Activated CD8-positive, alpha-beta T cell treated with anti-CD3 and anti-CD28 coated beads, Interleukin-2, amount 10 ng/mL, durations not matched to agents 7 days and 5 days (primary cell): Measurements from ENCODE around the gene TMEM235. TPM values are rescaled to one million over a fixed set of nuclear protein-coding genes. Genes with fewer than 3 reads are reported as not detected.

Source experiments
- ATAC-seq: fragments of 150-1000 bp; cut with Tn5 transposase; one replicate; pipeline ENCODE4 v1.10.0; 2021; ENCODE audit warnings: moderate library complexity
- CTCF ChIA-PET: fragments of 350-600 bp; sonication (Branson Sonifier 250); formaldehyde crosslinking; loops from one replicate; lab custom pipeline; 2021; ENCODE audit warnings: antibody characterized with exemption; lab: Charles Lee
- POLR2A ChIA-PET: fragments of 350-600 bp; sonication (Branson Sonifier 250); formaldehyde crosslinking; loops from one replicate; lab custom pipeline; 2021; ENCODE audit warnings: antibody characterized with exemption; lab: Charles Lee
- DNase-seq: peaks from one replicate; pipeline ENCODE4 v3.0.0-alpha.2; 2020
- H3K27ac Mint-ChIP-seq: one replicate; pipeline ENCODE4 v1.8.0; 2021; ENCODE audit warnings: mild to moderate bottlenecking, mixed read lengths
- H3K27me3 Mint-ChIP-seq: one replicate; pipeline ENCODE4 v1.8.0; 2021; ENCODE audit warnings: low read depth, mixed read lengths
- H3K36me3 Mint-ChIP-seq: one replicate; pipeline ENCODE4 v1.8.0; 2021; ENCODE audit warnings: low read depth, mixed read lengths
- H3K4me1 Mint-ChIP-seq: one replicate; pipeline ENCODE4 v1.8.0; 2021; ENCODE audit warnings: low read depth, mixed read lengths
- H3K4me3 Mint-ChIP-seq: one replicate; pipeline ENCODE4 v1.8.0; 2021; ENCODE audit warnings: mild to moderate bottlenecking, mixed read lengths
- H3K9me3 Mint-ChIP-seq: one replicate; pipeline ENCODE4 v1.8.0; 2022; ENCODE audit warnings: mixed read lengths; ENCODE audit not compliant: insufficient read depth
- total RNA-seq, 2 experiments: library from RNA; stranded (reverse); gene quantifications; one replicate each; pipeline ENCODE4 v1.2.3, GENCODE V29; 2021

TMEM235 gene
- total RNA-seq, 2 experiments from 2014 or later: not detected

DNA sequence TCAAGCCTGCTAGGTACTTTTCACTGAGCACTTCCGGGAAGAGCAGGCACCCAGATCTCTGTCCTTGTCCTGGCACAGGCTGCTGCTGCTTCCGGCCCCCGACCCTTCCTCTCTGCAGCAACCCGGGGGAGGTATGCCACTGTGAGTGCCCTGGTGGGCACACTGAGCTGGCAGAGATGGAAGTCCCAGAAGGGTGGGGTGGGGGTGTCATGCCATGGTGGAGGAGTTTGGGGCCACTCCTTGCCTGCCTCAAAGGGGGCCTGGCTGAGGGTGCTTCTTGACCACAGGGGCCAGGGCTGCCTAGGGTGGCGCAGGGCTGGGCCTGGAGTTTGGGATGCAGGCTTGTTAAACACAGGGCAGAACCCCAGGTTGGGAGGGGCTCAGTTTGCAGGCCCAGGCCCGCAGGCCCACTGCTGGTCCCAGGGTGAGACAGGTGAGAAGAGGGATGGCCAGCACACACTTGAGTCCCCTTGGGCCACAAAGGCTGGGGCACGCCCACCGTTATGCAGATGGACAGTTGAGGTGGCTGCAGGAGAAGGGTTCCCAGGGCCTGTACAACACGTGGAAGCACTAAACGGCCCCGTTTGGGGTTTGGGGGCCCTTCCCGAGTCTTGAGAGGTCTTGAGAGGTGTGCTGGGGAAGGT lies 8.7 kb downstream of the TMEM235 start:
- CTCF ChIA-PET: no interaction called here

DNA sequence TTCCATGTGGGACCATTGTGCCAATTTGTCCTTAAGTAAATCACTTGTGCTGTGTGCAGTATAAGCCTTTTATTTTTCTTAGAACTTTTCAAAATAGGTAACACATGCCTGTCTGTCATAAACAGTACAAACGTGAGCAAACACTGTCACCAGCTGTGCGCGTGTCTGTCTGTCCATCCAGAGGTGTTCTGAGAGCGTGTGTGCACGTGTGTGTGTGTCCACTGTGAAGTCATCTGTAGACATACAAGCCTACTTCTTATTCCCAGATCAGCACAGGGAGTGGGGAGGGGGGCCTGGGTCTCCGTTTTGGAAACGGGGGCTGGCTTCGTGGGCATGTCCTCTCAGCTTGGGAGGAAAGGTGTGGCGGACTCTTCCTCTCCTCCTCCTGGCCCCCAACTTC lies 9.4 kb downstream of the TMEM235 start:
- H3K4me1 Mint-ChIP-seq: peaks cover 9% of the 10 kb centered on the region
- no peak overlapping the region for H3K4me3 Mint-ChIP-seq
- H3K9me3 Mint-ChIP-seq: no peaks in the 10 kb centered on the region
- ChIA-PET POLR2A (no interaction called here), CTCF (no interaction called here)
- H3K36me3 Mint-ChIP-seq: no peaks in the 10 kb centered on the region
- ATAC-seq: no peak
- H3K27ac Mint-ChIP-seq: no peak overlapping the region
- peaks cover 3% of the 10 kb centered on the region for H3K27me3 Mint-ChIP-seq
- DNase-seq: no peak

More for the DNA sequence above, 8.7 kb downstream of the TMEM235 start:
- POLR2A ChIA-PET: no interaction called here
- no peaks in the 10 kb centered on the region for H3K36me3 Mint-ChIP-seq
- no peak overlapping the region for H3K27ac Mint-ChIP-seq
- peaks cover 9% of the 10 kb centered on the region for H3K4me1 Mint-ChIP-seq
- DNase-seq (no peak), ATAC-seq (no peak)
- no peaks in the 10 kb centered on the region for H3K27me3 Mint-ChIP-seq
- no peak overlapping the region for H3K4me3 Mint-ChIP-seq
- H3K9me3 Mint-ChIP-seq: no peaks in the 10 kb centered on the region

DNA sequence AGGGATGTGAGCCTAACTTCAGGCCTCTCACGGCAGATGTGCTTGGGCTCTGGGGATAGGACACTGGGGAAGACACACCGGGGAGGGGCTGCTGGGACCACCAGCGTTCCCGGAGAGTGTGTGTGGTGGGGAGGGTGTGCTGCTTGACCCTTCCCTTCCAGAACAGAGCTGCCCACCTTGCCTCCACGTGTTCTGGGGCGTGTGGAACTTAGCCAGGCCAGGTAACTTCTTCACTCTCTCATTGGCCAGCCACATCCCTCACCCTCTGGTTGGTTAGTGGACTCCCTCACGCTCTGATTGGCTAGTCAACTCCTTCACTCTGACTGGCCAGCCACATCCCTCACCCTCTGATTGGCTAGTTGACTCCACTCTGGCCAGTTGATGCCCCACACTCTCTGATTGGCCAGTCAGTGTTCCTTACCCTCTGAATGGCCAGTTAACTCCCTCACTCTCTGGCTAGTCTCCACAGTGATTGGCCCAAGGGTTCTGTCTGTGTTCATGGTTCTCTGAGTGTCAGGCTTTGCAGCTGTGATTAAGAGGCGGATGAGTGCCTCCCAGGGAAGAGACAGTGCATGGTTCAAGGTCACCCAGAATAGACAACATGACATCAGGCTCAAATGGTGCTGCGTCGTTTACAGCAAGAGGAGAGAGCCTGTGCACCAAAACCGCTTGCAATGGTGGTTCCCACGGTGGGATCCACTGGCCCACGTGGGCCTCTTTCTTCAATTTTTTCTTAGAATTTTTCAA lies 10.0 kb downstream of the TMEM235 start:
- ATAC-seq: no peak
- peaks cover 3% of the 10 kb centered on the region for H3K27me3 Mint-ChIP-seq
- H3K36me3 Mint-ChIP-seq: no peaks in the 10 kb centered on the region
- ChIA-PET CTCF (interaction anchor here (2.1 kb wide), 1 partner anchor 10 kb away, joined by 12 read pairs; no protein-coding TSS in a partner anchor), POLR2A (no interaction called here)
- H3K4me3 Mint-ChIP-seq: no peak overlapping the region
- no peak overlapping the region for H3K27ac Mint-ChIP-seq
- DNase-seq: no peak
- H3K4me1 Mint-ChIP-seq: peaks cover 9% of the 10 kb centered on the region
- no peaks in the 10 kb centered on the region for H3K9me3 Mint-ChIP-seq

DNA sequence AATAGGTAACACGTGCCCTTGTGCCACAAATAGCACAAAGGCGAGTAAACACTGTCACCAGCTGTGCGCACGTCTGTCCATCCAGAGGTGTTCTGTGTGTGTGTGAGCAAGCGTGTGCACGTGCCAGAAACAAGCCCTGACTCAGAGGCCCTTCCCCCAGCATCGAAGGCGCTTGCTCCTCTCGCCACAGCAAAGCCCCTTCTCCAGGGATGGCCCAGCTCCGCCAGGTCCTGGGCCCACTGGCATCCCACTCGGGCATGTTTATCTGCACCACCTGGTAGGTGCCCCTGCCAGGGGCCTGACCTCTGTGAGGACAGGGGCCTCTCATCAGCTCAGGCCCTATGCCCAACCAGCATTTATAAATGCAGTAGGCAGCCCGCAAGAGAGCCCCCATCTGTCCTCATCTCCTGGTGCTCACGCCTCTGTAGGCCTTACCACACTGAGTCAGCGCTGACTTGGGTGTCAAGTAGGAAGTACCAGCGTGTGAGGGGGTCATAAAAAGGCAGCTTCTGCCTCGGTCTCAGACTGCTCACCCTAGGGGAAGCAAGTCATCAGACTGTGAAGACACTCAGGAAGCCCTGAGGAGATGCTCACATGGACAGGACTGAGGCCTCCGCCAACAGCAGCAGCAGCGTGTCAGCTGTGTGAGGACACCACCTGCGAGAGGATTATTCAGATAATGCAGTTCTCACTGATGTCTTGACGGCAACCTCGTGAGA lies 10.8 kb downstream of the TMEM235 start:
- Mint-ChIP-seq H3K4me1 (peaks cover 9% of the 10 kb centered on the region), H3K9me3 (no peaks in the 10 kb centered on the region), H3K27ac (no peak overlapping the region), H3K4me3 (no peak overlapping the region), H3K27me3 (peaks cover 8% of the 10 kb centered on the region), H3K36me3 (no peaks in the 10 kb centered on the region)
- ATAC-seq: peak; percentile 38
- ChIA-PET POLR2A (interaction anchor here (0.6 kb wide), 1 partner anchor 382 kb away, joined by 3 read pairs; no protein-coding TSS in a partner anchor), CTCF (interaction anchor here (0.8 to 2.1 kb wide), 3 partner anchors 9 to 180 kb away, joined by 3 to 12 read pairs (median 4); no protein-coding TSS in a partner anchor)
- no peak for DNase-seq

DNA sequence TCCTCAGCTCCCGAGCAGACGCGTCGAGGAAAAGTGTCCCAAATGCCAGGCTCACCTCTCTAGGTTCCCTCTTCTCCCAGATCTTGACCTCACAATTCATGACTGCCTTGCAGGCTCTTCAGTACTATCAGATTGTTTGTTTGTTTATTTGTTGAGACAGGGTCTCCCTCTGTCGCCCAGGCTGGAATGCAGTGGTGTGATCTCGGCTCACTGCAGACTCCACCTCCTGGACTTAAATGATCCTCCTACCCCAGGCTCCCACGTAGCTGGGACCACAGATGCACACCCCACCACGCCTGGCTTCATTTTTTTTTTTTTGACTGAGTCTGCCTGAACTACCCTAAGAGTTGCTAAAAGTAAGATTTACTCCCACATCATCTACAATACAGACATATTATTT lies 15.9 kb downstream of the TMEM235 start:
- H3K27ac Mint-ChIP-seq: no peak overlapping the region
- H3K4me1 Mint-ChIP-seq: peaks cover 25% of the 10 kb centered on the region
- DNase-seq (no peak), ATAC-seq (no peak)
- POLR2A ChIA-PET: no interaction called here
- no peak overlapping the region for H3K4me3 Mint-ChIP-seq
- H3K36me3 Mint-ChIP-seq: no peaks in the 10 kb centered on the region
- CTCF ChIA-PET: interaction anchor here (0.7 kb wide), 1 partner anchor 162 kb away, joined by 3 read pairs; no protein-coding TSS in a partner anchor
- no peaks in the 10 kb centered on the region for H3K9me3 Mint-ChIP-seq
- peaks cover 16% of the 10 kb centered on the region for H3K27me3 Mint-ChIP-seq

DNA sequence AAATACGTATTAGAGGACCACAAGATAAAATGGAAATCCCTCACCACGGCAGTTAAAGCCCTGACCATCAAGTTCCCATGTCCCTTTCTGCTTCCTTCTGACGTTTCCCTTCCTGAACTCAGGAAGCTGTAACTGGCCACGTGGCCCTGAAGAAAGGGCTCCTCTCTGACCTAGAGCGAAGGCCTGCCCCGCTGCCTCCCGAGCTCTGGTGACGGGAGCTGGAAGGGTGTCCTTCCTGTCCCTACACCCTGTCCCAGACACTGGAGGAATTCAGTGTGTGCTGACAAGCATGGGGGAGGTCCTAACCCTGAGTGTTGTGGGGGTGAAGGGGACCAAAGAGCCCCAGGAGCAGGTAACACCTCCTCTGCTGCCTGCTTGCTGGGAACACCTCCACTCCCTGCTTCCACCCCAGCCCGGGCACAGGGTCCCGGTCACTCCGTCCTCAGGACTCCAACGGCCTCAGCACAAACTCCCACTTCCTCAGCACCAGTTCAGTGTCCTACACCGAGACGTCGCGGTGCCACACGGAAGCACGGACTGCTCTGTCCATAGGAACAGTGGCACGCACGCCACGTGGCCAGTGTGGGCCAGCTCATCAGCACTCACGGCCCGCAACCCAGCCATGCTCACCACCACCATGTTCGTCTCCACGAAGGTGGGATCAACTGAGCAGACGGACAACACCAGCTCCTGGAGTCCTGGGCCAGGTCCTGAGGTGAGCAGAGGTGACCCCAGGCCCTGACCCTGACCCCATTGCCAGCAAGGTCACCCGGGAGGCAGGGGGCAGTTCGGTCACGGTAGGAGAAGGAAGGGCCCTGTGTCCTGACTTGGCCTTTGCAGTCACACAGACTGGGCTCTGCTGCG lies 16.9 kb downstream of the TMEM235 start:
- no peak for DNase-seq
- no peaks in the 10 kb centered on the region for H3K9me3 Mint-ChIP-seq
- POLR2A ChIA-PET: no interaction called here

DNA sequence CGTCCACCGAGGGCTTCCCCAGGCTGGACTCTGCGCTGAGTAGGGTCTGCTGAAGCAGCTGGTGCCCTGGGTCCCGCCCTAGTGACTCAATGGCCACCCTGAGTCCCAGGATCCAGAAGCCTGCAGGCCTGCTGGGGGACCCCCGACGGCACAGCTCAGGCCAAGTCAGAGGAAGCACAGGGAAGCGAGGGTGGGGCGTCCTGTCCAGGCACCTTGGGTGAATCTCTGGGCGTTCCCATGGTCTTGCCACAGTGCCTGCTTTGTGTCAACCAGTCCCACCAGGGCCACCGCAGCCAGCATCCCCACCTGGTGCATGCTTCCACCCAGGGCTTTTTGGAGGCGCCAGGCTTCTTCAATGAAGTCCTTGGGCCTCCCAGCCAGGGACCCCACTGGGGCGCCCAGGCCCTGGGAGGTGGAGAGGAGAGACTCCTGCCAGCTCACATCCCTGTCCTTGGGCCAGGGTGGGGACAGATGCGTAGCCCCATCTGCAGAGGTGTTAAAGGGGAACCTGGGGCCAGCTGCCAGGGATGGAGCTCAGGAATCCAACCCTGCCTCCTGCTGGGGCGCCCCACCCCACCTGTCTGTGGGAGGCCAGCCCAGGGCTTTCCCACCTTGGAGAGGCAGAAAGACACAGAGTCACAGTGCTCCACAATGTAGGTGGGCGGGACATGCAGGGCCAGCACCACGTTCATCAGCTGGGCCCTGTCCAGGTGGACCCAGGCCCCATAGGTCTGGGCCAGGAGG lies 17.8 kb downstream of the TMEM235 start:
- ChIA-PET POLR2A (no interaction called here), CTCF (interaction anchor here (0.6 to 4.3 kb wide), 11 partner anchors 10 to 202 kb away, joined by 3 to 54 read pairs (median 4); no protein-coding TSS in a partner anchor)
- peaks cover 30% of the 10 kb centered on the region for H3K4me1 Mint-ChIP-seq
- H3K27ac Mint-ChIP-seq: no peak overlapping the region
- DNase-seq: no peak
- peaks cover 16% of the 10 kb centered on the region for H3K27me3 Mint-ChIP-seq
- H3K36me3 Mint-ChIP-seq: no peaks in the 10 kb centered on the region
- no peak for ATAC-seq
- no peak overlapping the region for H3K4me3 Mint-ChIP-seq
- no peaks in the 10 kb centered on the region for H3K9me3 Mint-ChIP-seq

More for the DNA sequence above, 16.9 kb downstream of the TMEM235 start:
- Mint-ChIP-seq H3K27me3 (peaks cover 16% of the 10 kb centered on the region), H3K36me3 (no peaks in the 10 kb centered on the region), H3K4me1 (peaks cover 27% of the 10 kb centered on the region), H3K4me3 (no peak overlapping the region), H3K27ac (no peak overlapping the region)
- ATAC-seq: no peak
- CTCF ChIA-PET: interaction anchor here (0.6 to 4.3 kb wide), 3 partner anchors 23 to 174 kb away, joined by 3 to 54 read pairs (median 3); no protein-coding TSS in a partner anchor

DNA sequence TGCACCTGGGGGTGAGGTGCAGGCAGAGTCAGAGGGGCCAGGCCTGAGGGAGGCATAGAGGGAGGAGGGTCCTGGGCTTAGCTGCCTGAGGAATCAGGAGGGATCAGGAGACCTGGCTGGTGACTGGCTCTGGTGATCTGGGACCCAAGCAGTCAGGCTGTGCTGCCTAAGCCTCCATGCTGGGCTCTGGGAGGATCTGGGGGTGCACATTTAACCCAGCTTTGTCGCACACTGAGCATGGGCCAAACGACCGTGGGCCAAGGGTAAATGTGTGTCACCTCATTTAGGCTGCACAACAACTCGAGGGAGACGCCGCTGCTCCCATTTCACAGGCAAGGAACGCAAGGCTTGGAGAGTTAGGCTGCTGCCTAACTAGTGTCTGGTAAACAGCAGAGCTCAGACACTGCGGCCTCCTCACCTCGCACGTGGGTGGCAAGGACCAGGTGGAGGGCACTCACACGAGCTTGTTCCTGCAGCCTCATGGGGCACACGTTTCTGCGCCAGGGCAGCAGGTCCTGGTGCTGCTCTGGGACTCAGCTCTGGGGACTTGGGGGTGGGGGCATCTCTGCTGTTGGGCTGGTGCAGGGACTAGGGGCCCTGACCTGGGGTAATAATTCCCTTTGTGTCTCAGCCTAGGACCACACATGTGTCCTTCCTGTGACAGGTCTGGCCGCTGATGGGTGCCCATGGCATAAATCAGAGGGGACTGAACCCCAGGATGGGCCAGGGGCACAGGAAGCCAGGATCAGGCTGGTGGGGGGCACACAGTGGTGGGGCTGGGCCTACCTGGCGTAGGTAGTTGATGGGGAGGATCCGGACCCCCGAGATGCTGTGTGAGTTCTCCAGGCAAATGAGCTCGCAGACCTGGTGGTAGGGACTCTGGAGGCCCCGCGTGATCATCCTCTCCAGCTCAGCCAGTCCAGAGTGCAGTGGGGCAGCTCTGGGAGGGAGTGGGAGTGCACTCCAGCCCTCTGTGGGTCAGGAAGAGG lies 18.7 kb downstream of the TMEM235 start:
- CTCF ChIA-PET: interaction anchor here (0.6 to 4.3 kb wide), 29 partner anchors 8 to 536 kb away, joined by 3 to 54 read pairs (median 4); partner anchors contain the start of gene TMC8
- Mint-ChIP-seq H3K36me3 (no peaks in the 10 kb centered on the region), H3K4me1 (peaks cover 32% of the 10 kb centered on the region), H3K27ac (no peak overlapping the region), H3K9me3 (no peaks in the 10 kb centered on the region), H3K27me3 (peaks cover 16% of the 10 kb centered on the region), H3K4me3 (no peak overlapping the region)
- no peak for ATAC-seq
- POLR2A ChIA-PET: no interaction called here
- no peak for DNase-seq

DNA sequence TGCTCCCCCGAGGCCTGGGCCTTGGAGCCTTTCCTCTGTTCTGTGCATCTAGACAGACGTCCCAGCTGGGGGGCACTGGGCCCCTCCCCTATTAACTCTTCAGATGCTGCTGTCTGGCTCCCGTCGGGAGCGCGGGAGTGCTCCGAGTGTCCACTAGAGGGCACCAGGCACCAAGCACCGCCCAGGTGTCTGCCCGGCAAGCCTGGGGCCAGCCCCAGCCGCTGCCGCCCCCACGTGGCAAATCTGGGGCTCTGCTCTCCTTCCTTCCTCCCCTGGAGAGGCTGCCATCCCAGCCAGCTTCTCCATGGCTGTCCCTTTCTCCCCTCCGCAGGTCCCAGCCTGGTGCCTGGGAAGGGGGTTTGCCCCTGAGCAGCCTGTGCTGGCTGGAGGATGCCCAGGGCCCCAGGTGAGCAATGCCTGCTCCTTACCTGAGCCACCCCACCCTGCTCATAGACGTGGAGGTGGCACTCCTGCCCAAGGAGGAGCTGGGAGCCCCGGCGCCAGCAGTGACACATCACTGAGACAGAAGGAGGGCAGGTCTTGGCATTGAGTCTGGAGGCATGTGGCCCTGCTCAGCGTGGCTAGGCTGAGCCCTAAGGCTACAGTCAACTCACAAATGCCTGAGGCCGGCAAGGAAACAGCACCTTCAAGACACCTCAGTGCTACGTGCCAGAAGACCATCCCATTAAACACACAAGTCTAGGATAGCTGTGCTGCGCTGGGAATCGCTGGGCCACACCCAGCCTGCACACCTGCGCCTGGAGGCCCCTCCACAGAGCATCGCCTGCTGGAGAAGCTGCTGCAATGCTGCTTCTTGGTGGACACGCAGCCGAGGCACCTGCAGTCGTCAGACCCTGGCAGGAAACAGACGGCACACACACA lies 19.7 kb downstream of the TMEM235 start:
- Mint-ChIP-seq H3K4me1 (peaks cover 32% of the 10 kb centered on the region), H3K9me3 (no peaks in the 10 kb centered on the region), H3K4me3 (peak overlapping the region; percentile 64), H3K27me3 (peaks cover 13% of the 10 kb centered on the region), H3K36me3 (no peaks in the 10 kb centered on the region), H3K27ac (peak overlapping the region; percentile 72)
- ATAC-seq (peak; percentile 70), DNase-seq (peak; percentile 89)
- ChIA-PET POLR2A (no interaction called here), CTCF (interaction anchor here (0.6 to 4.3 kb wide), 37 partner anchors 9 to 537 kb away, joined by 3 to 54 read pairs (median 4); partner anchors contain the start of gene TMC8)
